Astrocyte (in vitro differentiated cells and primary cell): ENCODE data around the gene WSCD2.

ENCODE experiments used
- EZH2 ChIP-seq: IDR thresholded peaks from 2 replicates; pipeline ENCODE4 v1.6.1; 2012; ENCODE audit warnings: mild to moderate bottlenecking, low read length, inconsistent platforms; ENCODE audit not compliant: insufficient read depth
- TF ChIP-seq, protein P1 (sequence below): IDR thresholded peaks from 2 replicates; pipeline ENCODE4 v1.5.1; 2011; ENCODE audit warnings: low read depth, mild to moderate bottlenecking, inconsistent platforms, low read length, moderate library complexity; ENCODE audit not compliant: insufficient read depth

DNA sequence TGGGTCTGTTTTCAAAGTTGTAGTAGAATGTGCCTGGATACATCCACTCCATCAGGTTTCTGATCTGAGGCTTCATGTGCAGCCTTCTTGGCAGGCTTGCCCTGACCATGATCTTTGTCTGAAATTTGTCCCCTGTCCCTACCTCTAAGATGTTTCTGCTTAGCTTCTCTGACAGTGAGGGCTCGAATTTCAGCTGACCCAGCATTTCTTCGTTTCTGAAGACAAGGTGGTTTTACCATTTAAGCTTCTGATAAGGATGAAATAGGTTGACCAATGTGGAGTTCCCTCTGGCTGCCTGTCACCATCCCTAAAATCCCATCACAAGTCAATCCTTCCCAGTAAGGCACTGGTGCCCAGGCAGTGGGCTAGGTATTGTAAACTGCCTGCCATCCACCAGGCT lies 153.1 kb downstream of the WSCD2 start:
- TF ChIP-seq, protein P1, sequence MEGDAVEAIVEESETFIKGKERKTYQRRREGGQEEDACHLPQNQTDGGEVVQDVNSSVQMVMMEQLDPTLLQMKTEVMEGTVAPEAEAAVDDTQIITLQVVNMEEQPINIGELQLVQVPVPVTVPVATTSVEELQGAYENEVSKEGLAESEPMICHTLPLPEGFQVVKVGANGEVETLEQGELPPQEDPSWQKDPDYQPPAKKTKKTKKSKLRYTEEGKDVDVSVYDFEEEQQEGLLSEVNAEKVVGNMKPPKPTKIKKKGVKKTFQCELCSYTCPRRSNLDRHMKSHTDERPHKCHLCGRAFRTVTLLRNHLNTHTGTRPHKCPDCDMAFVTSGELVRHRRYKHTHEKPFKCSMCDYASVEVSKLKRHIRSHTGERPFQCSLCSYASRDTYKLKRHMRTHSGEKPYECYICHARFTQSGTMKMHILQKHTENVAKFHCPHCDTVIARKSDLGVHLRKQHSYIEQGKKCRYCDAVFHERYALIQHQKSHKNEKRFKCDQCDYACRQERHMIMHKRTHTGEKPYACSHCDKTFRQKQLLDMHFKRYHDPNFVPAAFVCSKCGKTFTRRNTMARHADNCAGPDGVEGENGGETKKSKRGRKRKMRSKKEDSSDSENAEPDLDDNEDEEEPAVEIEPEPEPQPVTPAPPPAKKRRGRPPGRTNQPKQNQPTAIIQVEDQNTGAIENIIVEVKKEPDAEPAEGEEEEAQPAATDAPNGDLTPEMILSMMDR, result no peak
- TF ChIP-seq EZH2, result no peak
